CD1c-positive myeloid dendritic cell (primary cell): ENCODE data around the gene PRXL2C.
"Not testable (repeated sequence)": the region's sequence is repeated elsewhere in the genome, so short reads cannot be mapped to it uniquely, and the experiment has no call there.

Experiments used
- DNase-seq: peaks from one replicate; pipeline ENCODE4 v3.0.0-alpha.2; 2016; ENCODE audit errors: extremely low spot score

The PRXL2C gene, protein sequence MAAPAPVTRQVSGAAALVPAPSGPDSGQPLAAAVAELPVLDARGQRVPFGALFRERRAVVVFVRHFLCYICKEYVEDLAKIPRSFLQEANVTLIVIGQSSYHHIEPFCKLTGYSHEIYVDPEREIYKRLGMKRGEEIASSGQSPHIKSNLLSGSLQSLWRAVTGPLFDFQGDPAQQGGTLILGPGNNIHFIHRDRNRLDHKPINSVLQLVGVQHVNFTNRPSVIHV

DNA sequence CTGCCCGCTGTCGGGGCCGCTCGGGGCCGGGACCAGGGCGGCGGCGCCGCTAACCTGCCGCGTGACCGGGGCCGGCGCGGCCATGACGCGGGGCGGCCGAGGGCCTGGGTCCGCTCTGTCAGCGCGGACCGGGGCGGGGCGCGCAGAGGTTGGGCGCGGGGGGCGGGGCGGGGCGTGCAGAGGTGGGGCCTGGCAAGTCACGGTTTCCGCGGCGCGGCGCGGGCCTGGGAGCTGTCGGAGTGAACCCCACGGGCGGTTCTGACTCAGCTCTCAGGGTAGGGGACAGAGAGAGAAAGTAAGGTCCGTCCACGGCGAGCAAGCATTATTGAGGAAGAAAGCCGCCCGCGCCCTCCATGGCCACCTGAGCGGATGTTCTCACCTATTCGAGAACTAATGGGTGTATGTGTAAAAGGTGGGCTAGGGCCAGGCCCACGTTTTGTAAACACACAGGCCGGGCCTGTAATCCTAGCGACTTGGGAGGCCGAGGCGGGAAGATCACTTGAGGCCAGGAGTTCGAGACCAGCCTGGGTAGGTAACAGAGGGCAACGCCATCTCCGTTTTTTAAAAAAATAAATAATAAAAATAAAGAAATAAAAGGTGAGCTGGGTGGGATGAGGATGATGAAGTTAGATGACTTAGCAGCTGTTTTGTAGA, at the start of gene PRXL2C:
Gene PRXL2C, minus strand, starts transcription at position 120 of the 654 bp plus-strand sequence. Its CDS starts 36 bp downstream, at position 84.
- peak; percentile 89 for DNase-seq

DNA sequence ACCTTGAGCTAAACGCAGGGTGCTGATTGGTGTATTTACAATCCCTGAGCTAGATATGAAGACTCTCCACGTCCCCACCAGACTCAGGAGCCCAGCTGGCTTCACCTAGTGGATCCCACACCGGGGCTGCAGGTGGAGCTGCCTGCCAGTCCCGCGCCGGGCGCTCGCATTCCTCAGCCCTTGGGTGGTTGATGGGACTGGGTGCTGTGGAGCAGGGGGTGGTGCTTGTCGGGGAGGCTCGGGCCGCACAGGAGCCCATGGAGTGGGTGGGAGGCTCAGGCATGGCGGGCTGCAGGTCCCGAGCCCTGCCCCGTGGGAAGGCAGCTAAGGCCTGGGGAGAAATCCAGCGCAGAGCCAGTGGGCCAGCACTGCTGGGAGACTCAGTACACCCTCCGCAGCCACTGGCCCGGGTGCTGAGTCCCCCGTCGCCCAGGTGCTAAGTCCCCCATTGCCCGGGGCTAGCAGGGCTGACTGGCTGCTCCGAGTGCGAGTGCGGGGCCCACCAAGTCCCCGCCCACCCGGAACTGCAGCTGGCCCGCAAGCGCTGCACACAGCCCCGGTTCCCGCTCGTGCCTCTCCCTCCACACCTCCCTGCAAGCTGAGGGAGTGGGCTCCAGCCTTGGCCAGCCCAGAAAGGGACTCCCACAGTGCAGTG, 45.7 kb upstream of the PRXL2C start:
- not testable (repeated sequence) for DNase-seq

DNA sequence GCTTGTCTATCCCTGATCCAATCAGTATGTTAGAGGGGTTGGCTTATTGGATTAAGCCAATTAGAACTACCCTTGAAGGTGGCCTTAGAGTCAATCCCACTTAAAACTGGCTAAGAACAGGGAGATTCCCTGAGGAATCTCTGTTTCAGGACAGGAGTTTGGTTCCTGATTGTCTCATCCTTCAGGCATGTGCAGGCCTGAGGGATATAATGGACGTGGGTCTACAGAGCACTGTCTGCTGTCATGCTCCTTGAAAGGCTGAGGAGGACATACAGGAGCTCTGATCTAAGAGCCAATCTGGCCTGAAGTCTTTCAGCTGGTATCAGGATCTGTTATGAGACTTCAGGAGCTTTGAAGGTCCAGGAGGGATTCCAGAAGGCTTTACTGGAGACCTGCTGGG, 36.2 kb upstream of the PRXL2C start:
- no peak for DNase-seq

DNA sequence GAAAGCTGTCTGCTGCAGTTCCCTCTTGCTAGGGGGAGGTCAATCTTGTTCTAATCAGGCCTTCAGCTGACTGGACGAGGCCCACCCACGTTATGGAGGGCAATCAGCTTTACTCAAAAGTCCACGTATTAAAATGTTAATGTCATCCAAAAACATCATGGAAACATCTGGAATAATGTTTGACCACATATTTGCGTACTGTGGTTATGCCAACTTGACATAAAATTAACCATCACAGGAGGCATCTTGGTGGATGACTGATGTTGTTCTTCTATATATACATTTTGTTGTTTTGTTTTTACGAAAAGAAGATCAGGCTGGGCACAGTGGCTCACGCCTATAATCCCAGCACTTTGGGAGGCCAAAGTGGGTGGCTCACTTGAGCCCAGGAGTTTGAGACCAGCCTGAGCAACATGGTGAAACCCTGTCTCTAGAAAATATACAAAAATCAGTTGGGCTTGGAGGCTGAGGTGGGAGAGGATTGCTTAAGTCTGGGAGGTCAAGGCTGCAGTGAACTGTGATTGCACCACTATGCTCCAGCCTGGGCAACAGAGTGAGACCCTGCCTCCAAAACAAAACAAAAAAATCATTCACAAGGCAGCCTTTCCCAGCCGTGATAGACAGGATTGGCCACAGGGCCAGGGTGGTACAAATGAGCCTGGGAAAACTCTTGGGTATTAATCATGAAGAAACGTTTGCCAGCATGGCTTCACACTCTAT, 33.8 kb upstream of the PRXL2C start:
- DNase-seq, result no peak

DNA sequence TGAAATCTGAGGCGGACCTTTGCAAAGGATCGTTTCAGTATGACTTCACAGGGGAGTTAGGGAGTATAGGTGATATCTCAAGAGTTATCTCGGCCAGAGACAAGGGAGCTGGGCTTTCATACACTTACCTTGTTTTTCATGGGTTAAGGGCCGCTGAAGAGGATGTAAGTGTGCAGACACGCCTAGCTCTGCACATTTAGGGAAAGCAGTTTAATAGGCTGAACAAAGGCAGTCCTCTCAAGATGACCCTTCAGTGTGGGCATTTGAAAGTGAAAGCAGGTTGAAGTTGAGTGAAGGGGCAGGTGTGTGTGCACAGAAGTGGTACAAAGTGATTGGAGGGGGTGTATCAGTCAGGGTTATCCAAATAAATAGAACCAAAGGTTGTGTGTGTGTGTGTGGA, 33.1 kb upstream of the PRXL2C start:
- no peak for DNase-seq

DNA sequence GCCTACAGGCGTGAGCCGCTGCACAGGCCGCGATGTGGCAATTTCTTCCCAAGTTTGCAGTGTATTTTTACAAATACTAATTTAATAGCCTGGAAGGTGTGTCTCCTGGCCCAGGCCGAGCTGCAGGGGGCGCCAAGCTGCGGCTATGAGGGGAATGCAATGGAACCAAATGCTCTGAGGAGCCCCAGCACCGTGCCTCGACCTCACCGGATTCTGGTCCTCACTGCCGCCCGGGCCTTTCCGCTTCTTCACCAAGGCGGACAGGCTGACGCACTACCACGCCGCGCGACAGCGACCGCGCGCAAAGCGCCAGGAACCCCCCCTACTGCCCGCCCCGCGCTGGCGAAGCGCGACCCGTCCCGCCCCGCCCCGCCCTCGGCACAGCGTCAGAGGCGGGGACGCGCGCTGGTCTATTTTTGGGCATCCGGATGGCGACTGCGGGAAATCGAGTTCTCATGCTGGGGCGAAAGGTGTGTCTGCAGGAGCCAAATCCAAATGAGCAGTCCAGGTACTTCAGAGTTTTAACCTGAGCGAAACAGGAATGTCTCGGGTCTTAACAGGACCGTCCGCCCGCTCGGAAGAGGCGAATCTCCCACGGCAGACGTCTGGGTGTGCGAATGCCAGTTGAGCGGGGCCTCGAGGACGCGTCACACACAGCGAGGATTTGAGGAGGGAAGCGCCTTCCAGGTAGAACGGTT, 31.7 kb upstream of the PRXL2C start:
- DNase-seq, result peak; percentile 2

DNA sequence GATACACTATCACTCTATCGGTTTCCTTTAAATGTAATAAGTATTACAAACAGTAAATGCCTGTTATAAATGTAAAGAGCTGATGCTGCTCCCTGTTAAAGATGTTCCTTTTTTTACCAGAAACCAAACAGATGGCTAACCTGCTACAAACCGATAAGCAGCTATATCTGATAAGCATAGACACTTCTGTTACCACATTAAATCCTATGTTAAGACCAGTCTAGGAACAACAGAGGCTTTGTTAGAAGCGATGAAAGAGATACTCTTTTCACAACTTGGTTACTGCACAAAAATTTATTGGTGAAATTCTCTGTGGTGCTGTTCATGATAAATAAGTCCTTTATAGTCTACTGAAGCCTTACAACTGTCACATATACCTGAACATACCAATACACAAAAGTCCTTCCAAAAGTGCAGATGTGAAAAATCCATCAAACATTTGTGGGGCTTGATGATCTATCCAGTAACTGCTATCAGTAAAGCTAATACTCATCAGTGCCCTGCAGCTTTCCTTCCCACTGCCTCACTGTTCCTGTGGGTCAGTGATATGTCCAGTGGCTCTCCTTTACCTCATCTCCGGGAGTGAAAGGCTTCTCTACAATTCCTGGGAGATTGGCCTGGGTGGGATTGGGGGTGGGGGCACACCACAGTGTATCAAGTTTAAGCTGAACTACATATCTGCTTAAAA, 25.8 kb upstream of the PRXL2C start:
- DNase-seq, result no peak

DNA sequence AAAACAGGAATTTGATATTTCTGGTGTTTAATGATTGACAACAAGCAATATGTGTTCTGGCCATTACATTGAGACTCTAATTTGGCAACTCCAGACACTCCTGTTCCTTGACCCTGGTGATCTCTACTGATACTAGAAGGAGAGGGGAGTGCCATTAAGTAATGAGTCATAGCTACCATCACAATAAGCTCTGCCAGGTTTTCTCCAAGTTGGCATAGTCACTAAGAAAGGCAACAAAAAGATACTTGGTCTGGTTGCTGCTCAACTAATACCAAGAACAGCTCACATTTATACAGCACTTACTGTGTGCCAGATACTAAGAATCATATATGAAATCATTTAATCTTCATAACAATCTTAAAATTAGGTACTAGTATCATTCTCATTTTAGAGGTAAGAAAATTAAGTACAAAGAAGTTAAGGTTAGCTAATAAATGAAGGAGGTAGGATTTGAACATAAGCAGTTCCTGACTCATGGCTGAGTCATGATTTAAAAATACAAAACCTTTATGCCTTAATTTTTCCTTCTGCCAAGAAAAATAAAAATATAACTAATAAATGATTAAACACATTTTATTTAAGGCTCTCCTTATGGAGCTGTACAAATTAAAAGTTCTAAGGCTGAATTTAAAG, 19.9 kb upstream of the PRXL2C start:
- DNase-seq, result no peak

DNA sequence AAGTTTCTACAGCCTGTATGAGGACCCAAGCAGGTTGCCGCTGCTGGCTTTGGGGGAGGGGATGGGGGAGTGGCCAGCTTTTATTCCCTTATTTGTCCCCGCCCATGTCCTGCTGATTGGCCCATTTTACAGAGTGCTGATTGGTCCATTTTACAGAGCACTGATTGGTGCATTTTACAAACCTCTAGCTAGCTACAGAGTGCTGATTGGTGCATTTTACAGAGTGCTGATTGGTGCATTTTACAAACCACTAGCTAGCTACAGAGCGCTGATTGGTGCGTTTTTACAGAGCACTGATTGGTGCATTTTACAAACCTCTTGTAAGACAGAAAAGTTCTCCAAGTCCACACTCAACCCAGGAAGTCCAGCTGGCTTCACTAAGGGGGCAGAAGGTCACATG, 18.7 kb upstream of the PRXL2C start:
- not testable (repeated sequence) for DNase-seq

DNA sequence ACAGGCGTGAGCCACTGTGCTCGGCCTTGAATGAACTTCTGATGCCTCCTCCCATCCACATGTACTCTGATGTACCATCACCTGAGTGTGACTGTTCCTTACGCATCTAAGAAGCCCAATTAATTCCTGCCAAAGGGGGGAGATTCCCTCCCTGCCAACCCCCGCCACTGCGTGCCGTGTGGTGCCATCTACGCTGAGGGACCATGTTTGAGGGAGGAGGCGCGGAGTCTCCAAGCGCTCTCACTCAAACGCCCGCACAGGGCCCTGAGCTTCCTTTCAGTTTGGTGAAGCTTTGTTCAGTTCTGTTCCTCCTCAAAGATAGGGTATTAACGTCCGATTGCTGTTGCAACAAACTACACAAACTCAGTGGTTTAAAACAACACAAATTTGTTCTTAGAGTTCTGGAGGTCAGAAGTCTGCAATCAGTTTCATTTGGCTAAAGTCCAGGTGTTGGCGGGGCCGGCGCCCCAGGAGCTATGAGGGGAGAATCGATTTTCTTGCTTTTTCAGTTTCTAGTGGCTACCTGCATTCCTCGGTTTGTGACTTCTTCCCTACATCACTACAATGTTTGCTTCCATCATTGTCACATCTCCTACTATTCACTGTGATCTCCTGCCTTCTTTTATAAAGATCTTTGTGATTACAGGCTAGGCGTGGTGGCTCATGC, 13.9 kb upstream of the PRXL2C start:
- DNase-seq, result no peak

DNA sequence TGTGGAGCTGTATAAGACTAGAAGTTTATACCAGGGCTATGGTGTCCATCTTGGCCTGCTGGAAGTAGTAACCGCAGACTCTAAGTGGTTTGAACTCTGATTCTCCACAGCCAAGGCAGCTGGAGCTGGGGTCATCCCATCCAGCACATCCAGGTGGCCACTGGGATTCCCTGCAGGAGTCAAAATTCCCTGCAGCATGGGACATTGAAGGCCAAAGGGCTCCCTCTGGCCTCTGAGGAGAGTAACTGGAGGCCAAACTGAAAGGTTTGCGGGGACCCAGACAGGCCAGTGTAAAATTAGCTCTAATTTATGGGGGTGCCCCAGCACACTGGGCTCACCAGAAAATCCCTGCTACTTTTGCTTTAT, 12.2 kb upstream of the PRXL2C start:
- DNase-seq, result no peak

DNA sequence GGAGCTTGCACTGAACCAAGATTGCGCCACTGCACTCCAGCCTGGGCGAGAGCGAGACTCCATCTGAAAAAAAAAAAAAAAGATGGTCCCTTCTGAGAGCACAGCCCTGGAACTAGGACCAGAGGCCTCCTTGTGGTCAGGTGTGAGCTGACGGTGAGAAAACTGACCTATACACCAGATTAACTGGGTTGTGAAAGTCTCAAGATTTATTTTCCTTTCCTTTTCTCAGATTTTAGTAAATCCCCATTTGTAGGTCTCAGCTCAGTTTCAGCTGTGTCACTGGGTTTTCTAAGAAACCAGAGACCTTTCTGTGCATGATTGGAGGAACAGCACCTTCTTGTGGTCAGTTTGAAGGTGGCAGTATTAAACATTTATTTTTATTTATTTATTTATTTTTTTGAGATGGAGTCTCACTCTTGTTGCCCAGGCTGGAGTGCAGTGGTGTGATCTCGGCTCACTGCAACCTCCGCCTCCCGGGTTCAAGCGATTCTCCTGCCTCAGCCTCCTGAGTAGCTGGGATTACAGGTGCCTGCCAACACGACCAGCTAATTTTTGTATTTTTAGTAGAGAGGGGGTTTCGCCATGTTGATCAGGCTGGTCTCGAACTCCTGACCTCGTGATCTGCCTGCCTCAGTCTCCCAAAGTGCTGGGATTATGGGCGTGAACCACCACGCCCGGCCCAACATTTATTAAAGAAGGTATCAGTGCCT, 11.7 kb upstream of the PRXL2C start:
- DNase-seq, result peak; percentile 62

DNA sequence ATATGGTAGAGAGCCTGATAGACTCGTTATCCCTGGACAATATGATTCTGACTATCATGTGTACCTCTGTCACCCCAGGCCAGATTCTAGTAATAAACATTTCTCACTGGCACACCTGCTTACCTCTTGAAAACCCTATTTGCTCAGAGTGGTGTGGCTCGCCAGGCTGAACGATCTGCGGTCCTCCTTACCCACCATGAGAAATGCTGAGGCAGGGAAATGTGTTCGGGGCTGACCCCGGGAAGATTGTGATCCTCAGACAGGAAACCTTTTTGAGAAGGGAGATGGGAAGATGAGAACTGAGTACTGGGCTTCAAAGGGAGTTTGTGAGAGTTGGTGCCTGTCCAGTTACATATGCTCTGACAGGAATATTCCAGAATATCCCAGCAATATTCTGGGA, 10.7 kb upstream of the PRXL2C start:
- DNase-seq, result no peak

DNA sequence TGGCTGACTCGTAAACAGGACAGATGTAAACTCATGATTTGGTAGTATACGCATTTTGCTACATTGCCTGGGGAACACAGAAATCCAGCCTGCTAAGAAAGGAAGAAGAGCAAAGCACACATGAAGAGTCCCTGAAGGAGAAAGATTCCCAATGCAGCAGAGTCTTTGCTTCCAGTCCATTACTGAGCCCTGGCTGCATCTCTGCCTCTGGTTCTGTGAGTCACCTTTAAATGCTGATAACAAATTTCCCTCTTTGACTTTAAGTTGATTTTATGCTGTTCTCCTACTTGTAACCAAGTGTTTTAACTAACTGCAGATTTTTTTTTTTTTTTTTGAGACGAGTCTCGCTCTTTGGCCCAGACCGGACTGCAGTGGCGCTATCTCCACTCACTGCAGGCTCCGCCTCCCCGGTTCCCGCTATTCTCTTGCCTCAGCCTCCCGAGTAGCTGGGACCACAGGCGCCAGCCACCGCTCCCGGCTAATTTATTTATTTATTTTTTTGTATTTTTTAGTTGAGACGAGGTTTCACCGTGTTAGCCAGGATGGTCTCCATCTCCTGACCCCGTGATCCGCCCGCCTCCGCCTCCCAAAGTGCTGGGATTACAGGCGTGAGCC, 8.5 kb upstream of the PRXL2C start:
- no peak for DNase-seq

DNA sequence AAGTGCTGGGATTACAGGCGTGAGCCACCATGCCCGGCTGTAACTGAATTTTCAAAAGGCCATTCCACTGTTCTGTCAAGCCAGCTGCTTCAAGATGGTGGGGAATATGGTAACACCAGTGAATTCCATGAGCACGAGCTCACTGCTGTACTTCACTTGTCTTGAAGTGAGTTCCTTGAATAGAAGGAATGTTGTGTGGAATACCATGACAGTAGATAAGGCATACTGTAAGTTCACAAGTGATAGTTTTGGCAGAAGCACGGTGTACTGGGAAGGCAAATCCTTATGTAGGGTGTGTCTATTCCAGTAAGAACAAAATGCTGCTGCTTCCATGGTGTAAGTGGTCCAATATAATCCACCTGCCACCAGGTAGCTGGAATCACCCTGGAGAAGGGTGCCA, 6.6 kb upstream of the PRXL2C start:
- no peak for DNase-seq

DNA sequence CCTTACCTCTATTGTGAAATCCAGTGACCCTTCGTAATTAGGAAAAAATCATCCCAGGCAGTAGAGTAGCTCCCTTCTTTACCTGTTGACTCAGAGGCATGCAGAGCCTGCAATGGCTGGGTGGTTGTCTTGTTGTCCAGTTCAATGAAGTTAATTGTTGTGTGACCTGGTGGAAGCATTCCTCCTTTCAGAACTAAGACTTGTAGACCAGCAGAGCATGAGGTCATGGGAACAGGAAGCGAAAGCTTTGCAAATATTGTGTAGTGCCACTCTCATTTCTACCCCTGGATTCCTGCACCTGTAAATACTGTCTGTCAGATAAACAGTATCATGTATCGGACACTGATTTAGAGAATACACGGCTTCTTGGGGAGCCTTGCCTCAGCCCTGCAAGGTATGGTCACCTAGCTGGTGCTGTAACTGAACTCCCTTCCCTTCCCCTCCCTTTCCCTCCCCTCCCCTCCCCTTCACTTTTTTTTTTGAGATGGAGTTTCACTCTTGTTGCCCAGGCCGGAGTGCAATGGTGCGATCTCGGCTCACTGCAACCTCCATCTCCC, 5.7 kb upstream of the PRXL2C start:
- no peak for DNase-seq

DNA sequence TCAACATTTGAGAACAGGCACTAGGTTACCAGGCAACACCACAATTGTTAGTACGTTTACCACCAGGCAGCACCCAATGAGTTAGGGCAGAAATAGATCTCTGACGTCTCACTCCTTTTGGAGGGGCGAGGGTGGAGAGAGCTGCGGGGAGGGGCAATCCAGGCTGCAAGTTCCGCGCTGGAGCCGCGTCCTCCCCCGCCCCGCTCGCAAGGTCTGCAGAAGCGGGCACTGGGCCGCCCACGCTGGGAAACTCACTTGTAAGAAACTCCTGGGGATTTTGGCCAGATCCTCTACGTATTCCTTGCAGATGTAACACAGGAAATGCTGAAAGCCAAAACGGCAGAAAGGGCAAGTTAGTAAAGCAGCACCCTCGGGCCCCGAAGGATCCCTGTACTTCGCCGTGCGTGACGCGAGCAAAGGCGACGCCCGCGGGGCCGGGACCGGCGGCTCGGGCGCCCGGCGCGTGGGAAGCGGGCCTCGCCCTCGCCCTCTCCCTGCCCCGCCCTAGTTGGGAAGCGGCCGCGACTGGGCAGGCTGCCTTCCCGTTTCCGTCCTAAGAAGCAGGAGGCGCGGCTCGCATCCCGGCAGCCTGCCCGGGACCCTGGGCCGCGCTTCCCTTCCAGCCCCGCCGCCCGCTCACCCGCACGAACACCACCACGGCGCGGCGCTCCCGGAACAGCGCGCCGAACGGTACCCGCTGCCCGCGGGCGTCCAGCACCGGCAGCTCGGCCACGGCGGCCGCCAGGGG, 493 bp downstream of the PRXL2C start:
- DNase-seq, result peak; percentile 95

DNA sequence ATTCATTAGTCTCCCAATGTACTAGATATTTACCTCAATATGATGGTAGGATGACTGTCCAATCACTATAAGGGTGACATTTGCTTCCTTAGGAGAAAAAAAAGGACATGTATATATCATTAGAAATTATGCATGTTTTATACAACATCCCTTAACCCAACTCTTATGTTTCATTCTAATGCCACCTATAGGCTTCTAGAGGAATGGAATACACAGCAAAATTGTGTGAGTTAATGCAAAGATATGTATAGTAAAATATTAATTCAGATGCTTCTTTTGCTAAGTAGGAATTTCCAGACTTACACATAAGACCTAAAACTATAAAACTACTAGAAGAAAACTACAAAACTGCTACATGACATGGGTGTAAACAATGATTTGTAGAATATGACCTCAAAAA, 3.5 kb downstream of the PRXL2C start:
- peak; percentile 23 for DNase-seq
